Tibial nerve (tissue), 3 donors: Measurements from ENCODE around the gene RPL5.

ENCODE experiments used
- POLR2A ChIP-seq, 2 donors: fragments of 450-650 bp; IDR thresholded peaks; one replicate each; pipeline ENCODE4 v1.6.1; 2017; ENCODE audit warnings: antibody characterized with exemption in 2 of 2, mild to moderate bottlenecking in 2 of 2, moderate library complexity in 2 of 2
- TF ChIP-seq, protein P1 (sequence below), 5 experiments: fragments of 200-600 bp in 3 of 5; fragments of 450-650 bp in 2 of 5; sonication (generic) in 3 of 5; IDR thresholded peaks; one replicate each; pipeline ENCODE4 v1.5.1; 2016 to 2019; ENCODE audit warnings: antibody characterized with exemption in 5 of 5, mild to moderate bottlenecking in 3 of 5, moderate library complexity in 2 of 5

DNA sequence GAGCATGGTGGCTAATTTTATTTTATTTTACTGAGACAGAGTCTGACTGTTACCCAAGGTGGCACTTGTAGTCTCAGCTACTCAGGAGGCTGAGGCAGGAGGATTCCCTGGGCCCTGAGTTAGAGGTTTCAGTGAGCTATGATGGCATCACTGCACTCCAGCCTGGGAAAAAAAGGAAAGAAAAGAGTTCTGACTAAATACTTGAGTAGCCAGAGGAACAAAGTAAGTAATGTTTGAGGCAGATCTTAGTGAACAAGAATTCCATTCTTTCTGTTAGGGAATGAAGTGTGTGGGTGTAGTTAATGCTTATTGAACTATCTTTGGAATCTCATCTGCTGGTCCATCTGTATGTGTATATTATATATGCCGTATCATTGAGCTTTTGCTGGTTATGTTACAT lies 33.9 kb upstream of the RPL5 start:
- no peak for TF ChIP-seq POLR2A (IDR thresholded peaks at IDR 0.05)
- TF ChIP-seq, protein P1, sequence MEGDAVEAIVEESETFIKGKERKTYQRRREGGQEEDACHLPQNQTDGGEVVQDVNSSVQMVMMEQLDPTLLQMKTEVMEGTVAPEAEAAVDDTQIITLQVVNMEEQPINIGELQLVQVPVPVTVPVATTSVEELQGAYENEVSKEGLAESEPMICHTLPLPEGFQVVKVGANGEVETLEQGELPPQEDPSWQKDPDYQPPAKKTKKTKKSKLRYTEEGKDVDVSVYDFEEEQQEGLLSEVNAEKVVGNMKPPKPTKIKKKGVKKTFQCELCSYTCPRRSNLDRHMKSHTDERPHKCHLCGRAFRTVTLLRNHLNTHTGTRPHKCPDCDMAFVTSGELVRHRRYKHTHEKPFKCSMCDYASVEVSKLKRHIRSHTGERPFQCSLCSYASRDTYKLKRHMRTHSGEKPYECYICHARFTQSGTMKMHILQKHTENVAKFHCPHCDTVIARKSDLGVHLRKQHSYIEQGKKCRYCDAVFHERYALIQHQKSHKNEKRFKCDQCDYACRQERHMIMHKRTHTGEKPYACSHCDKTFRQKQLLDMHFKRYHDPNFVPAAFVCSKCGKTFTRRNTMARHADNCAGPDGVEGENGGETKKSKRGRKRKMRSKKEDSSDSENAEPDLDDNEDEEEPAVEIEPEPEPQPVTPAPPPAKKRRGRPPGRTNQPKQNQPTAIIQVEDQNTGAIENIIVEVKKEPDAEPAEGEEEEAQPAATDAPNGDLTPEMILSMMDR (IDR thresholded peaks at IDR 0.05): no peak
